Thoracic aorta (tissue), 2 donors: ENCODE data around the gene RPRD1A. TPM values are rescaled to one million over a fixed set of nuclear protein-coding genes. Genes with fewer than 3 reads are reported as not detected.
A peak's percentile ranks its signal among the peaks of the same experiment; 100 is the strongest.
"Not testable (repeated sequence)": the region's sequence is repeated elsewhere in the genome, so short reads cannot be mapped to it uniquely, and the experiment has no call there.

ENCODE experiments used
- ATAC-seq: fragments of 150-250 bp; one replicate; pipeline ENCODE4 v1.8.0; 2017; ENCODE audit warnings: low read depth; ENCODE audit not compliant: insufficient number of reproducible peaks, low FRiP score
- DNase-seq: peaks from one replicate; pipeline ENCODE4 v3.0.0-alpha.2; 2020; ENCODE audit warnings: low spot score
- H3K27ac ChIP-seq, 2 donors: fragments of 200-600 bp; sonication (generic); 1 replicate in 1 of 2; 2 replicates in 1 of 2; pipeline ENCODE4 v1.5.1; 2016; ENCODE audit warnings: mild to moderate bottlenecking in 2 of 2, moderate library complexity in 2 of 2
- H3K27me3 ChIP-seq: fragments of 200-600 bp; sonication (generic); replicated peaks from 2 replicates; pipeline ENCODE4 v1.6.0; 2016; ENCODE audit warnings: mild to moderate bottlenecking; ENCODE audit not compliant: insufficient read depth
- H3K36me3 ChIP-seq: fragments of 200-600 bp; sonication (generic); one replicate; pipeline ENCODE4 v1.5.1; 2016
- H3K4me1 ChIP-seq, 2 donors: fragments of 200-600 bp; sonication (generic); 1 replicate in 1 of 2; 2 replicates in 1 of 2; pipeline versions ENCODE4 v1.5.1 to v1.6.0; 2016; ENCODE audit warnings: low read depth in 2 of 2, mild to moderate bottlenecking in 1 of 2; ENCODE audit not compliant: control insufficient read depth in 1 of 2
- H3K4me3 ChIP-seq: fragments of 200-600 bp; sonication (generic); 2 replicates; pipeline ENCODE4 v1.5.1; 2016; ENCODE audit warnings: mild to moderate bottlenecking
- H3K9me3 ChIP-seq: fragments of 200-600 bp; sonication (generic); 2 replicates; pipeline ENCODE4 v1.5.1; 2016
- total RNA-seq, 2 donors: library from RNA; depleted of rRNA; stranded (reverse); fragments of >200 nt; gene quantifications; one replicate each; pipeline versions ENCODE4 v1.1.0 to v1.2.3, GENCODE V29; 2016
- TF ChIP-seq, protein P1 (sequence below): fragments of 200-600 bp; sonication (generic); IDR thresholded peaks from one replicate; pipeline ENCODE4 v1.5.1; 2019; ENCODE audit warnings: antibody characterized with exemption

Gene RPRD1A, protein sequence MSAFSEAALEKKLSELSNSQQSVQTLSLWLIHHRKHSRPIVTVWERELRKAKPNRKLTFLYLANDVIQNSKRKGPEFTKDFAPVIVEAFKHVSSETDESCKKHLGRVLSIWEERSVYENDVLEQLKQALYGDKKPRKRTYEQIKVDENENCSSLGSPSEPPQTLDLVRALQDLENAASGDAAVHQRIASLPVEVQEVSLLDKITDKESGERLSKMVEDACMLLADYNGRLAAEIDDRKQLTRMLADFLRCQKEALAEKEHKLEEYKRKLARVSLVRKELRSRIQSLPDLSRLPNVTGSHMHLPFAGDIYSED
- 10 to 100 TPM; 49.8 to 64.9 TPM for total RNA-seq

DNA sequence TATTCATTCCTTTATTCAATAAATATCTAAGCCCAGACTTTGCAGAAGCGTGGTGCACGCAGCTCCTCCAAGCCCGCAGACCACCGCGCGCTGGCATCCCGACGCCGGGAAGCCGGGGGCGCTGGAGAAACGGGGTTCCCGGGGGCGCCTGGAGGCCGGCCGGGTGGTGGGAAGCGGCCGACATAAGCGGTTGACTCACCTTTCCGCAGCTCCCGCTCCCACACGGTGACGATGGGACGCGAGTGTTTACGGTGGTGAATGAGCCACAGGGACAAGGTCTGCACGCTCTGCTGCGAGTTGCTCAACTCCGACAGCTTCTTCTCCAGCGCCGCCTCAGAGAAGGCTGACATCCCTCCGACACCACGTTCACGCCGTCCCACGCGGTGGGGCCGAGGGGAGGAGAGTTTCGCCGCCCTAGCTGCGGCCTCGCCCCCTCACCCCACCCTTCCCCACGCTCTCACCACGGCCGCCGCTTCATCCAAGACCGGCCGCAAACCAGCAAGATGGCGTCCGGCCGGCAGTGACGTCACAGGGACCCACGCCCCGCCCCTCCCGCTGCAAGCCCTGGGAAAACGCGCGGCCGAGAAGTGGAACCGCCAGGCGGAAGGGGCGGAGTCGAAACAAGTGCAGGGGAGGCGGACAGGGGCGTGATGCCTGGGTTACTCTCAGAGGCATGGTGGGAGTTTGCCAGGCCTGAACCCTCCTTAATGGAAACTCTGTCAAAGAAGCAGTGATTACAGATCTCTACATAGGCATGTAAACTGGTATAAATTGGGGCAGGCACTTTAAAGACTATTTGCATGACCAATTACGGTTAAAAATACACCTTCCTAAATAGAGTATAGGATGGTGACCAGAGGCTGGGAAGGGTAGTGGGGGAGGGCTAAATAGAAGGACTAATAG, at the start of gene RPRD1A:
RPRD1A (minus strand) TSS at position 505 of the 903 bp plus-strand sequence; CDS start at position 350, 155 bp downstream.
- TF ChIP-seq, protein P1, sequence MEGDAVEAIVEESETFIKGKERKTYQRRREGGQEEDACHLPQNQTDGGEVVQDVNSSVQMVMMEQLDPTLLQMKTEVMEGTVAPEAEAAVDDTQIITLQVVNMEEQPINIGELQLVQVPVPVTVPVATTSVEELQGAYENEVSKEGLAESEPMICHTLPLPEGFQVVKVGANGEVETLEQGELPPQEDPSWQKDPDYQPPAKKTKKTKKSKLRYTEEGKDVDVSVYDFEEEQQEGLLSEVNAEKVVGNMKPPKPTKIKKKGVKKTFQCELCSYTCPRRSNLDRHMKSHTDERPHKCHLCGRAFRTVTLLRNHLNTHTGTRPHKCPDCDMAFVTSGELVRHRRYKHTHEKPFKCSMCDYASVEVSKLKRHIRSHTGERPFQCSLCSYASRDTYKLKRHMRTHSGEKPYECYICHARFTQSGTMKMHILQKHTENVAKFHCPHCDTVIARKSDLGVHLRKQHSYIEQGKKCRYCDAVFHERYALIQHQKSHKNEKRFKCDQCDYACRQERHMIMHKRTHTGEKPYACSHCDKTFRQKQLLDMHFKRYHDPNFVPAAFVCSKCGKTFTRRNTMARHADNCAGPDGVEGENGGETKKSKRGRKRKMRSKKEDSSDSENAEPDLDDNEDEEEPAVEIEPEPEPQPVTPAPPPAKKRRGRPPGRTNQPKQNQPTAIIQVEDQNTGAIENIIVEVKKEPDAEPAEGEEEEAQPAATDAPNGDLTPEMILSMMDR: no peak
- ATAC-seq (peak; percentile 99), DNase-seq (peak; percentile 94)
- Histone ChIP-seq H3K4me1 (peaks cover 8 to 15% of the 10 kb centered on the region in 2 donors), H3K27me3 (no peaks in the 10 kb centered on the region), H3K9me3 (no peaks in the 10 kb centered on the region), H3K27ac (peak within 1 kb of the TSS; percentile 78 to 88), H3K36me3 (no peaks in the 10 kb centered on the region), H3K4me3 (peak within 1 kb of the TSS; percentile 90)

DNA sequence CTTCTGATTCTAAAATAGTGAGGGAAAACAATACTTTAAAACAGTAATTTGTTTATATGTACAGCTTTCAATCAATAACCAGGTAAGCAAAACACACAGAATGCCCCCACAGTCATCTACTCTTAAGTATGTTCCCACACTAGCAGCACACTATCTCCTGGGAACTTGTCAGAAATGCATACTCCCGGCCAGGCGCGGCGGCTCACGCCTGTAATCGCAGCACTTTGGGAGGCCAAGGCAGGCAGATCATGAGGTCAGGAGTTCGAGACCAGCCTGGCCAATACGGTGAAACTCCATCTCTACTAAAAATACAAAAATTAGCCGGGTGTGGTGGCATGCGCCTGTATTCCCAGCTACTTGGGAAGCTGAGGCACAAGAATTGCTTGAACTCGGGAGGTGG, 49.4 kb upstream of the RPRD1A start:
- H3K4me1 ChIP-seq, DNase-seq, H3K9me3 ChIP-seq, H3K27me3 ChIP-seq, H3K27ac ChIP-seq, H3K4me3 ChIP-seq, ATAC-seq: not testable (repeated sequence)
- H3K36me3 ChIP-seq: peaks cover 32% of the 10 kb centered on the region

DNA sequence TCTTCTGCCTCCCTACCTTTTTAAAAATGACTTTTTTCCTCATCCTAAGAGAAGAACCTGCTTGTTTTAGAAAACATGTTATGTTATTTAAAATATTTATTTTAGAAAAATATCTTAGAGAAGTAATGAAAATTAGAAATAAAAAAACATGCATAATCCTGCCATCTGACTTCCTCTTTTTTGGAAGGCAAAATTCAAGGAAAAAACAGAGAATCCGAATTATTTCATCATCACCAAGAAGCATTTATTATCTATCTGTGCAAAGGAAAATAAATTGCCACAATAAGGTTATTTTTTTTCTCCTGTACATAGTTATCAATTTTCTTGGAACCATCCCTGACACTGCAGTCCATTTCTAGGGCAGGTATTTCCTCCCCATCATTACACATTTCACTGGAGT, 47.4 kb upstream of the RPRD1A start:
- Histone ChIP-seq H3K27me3 (no peaks in the 10 kb centered on the region), H3K4me1 (no peaks in the 10 kb centered on the region), H3K36me3 (peaks cover 34% of the 10 kb centered on the region), H3K4me3 (no peak overlapping the region), H3K27ac (no peak overlapping the region), H3K9me3 (no peaks in the 10 kb centered on the region)
- DNase-seq: no peak
- no peak for ATAC-seq
- TF ChIP-seq, protein P1: no peak

DNA sequence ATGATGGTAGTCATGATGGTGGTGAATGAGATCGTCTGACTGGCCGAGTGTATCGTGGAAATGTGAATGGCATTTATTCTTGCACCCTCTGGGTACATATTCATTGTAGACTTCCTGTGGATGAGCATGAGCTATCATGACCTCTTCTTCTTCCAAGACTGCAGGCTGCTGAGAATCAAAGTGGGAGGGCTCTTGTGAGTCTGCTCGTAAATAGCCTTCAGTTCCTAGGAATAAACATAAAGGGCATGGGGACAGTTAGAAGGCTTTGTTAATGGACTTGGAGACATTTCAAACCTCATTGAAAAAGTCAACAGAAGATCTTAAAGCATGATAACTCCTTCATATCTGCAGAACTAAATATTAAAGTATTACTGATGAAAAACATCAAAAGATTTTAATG, 46.9 kb upstream of the RPRD1A start:
- no peaks in the 10 kb centered on the region for H3K4me1 ChIP-seq
- ATAC-seq (no peak), DNase-seq (no peak)
- TF ChIP-seq, protein P1: no peak
- peaks cover 34% of the 10 kb centered on the region for H3K36me3 ChIP-seq
- no peak overlapping the region for H3K4me3 ChIP-seq
- H3K27ac ChIP-seq: no peak overlapping the region
- no peaks in the 10 kb centered on the region for H3K27me3 ChIP-seq
- no peaks in the 10 kb centered on the region for H3K9me3 ChIP-seq

DNA sequence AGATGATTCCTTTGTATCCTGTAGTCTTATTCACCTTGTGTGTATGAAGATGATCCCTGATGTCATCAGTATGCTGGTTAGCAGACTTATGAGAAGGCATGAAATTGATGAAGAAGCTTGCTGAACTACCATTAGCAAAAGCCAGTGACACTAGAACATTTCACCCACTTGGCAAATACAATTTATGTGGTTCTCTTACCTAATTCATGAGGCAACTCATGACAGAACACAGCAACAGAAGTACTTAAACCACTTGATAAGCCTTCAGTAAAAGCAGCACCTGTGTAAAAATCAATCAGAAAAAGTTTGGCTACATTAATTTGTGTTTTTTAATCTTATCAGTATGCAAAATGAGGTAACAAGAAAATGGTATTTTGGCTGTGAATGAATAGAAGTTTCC, 44.9 kb upstream of the RPRD1A start:
- ATAC-seq: no peak
- H3K9me3 ChIP-seq: no peaks in the 10 kb centered on the region
- H3K27me3 ChIP-seq: no peaks in the 10 kb centered on the region
- H3K4me3 ChIP-seq: no peak overlapping the region
- no peaks in the 10 kb centered on the region for H3K4me1 ChIP-seq
- H3K27ac ChIP-seq: no peak overlapping the region
- TF ChIP-seq, protein P1: no peak
- no peak for DNase-seq
- H3K36me3 ChIP-seq: peaks cover 34% of the 10 kb centered on the region
